Adrenal gland (tissue), 5 donors: ENCODE measurements around the gene MINDY4.

ENCODE experiments used
- CTCF ChIP-seq, 6 experiments: fragments of 450-650 bp in 4 of 6; fragments of 200-600 bp in 2 of 6; sonication (generic) in 1 of 6; IDR thresholded peaks; 1 replicate in 5 of 6; 2 replicates in 1 of 6; pipeline versions ENCODE4 v1.5.1 to v1.8.0; 2016 to 2021; ENCODE audit warnings: antibody characterized with exemption in 6 of 6, mild to moderate bottlenecking in 2 of 6, moderate library complexity in 1 of 6
- POLR2A ChIP-seq, 2 donors: fragments of 450-650 bp; IDR thresholded peaks; one replicate each; pipeline ENCODE4 v1.6.1; 2017; ENCODE audit warnings: antibody characterized with exemption in 2 of 2, mild to moderate bottlenecking in 2 of 2, moderate library complexity in 1 of 2
- donor health status: DM: no; HTN: no; CAD: no.

DNA sequence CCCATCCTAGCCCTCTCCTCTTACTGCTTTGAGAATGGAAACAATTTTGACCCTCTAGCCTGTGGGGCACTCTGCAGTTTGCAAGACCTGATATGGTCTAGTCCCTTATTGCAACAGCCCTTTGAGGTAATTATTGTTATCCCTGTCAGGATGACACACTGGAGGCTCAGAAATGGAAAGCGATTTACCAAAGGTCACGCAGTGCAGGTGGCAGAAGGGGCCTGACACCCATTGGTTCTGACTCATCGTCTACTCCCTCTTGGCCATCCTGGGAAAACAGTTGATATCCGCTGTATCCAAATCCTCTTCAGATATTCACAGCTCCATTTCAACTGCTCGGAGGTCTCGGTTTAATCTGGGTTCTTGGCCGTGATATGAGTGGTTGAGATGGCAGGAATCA is 95.7 kb downstream of the MINDY4 start:
- TF ChIP-seq CTCF (IDR thresholded peaks at IDR 0.05), result no peak
- no peak for TF ChIP-seq POLR2A (IDR thresholded peaks at IDR 0.05)
